Measurements from ENCODE around the gene KIAA1328.
"Not testable (repeated sequence)": the region's sequence is repeated elsewhere in the genome, so short reads cannot be mapped to it uniquely, and the experiment has no call there.

Gene KIAA1328

DNA sequence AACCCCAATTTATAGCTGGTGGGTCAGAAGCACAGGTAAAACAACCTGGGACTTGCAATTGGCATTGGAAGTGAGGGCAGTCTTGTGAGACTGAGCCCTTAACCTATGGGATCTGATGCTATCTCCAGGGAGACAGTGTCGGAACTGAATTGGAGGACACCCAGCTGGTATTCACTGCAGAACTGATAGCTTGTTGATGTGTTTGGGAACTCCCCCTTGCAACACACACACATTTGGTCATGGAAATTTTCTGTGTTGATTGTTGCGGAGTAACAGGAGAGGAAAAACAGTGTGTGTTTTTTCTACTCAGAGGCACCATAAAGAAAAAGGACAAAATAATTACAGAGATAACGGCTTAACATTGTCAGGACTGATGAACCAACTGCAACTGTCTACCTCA lies 16.2 kb upstream of the KIAA1328 start:
- TF ChIP-seq, protein P1, sequence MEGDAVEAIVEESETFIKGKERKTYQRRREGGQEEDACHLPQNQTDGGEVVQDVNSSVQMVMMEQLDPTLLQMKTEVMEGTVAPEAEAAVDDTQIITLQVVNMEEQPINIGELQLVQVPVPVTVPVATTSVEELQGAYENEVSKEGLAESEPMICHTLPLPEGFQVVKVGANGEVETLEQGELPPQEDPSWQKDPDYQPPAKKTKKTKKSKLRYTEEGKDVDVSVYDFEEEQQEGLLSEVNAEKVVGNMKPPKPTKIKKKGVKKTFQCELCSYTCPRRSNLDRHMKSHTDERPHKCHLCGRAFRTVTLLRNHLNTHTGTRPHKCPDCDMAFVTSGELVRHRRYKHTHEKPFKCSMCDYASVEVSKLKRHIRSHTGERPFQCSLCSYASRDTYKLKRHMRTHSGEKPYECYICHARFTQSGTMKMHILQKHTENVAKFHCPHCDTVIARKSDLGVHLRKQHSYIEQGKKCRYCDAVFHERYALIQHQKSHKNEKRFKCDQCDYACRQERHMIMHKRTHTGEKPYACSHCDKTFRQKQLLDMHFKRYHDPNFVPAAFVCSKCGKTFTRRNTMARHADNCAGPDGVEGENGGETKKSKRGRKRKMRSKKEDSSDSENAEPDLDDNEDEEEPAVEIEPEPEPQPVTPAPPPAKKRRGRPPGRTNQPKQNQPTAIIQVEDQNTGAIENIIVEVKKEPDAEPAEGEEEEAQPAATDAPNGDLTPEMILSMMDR (conservative IDR thresholded peaks at IDR 0.05; ENCODE audit: control insufficient read depth, insufficient read depth, low read depth, low read length): no peak
- no peak for DNase-seq (ENCODE audit: low read depth)
- H3K4me3 ChIP-seq (ENCODE audit: control insufficient read depth, low read depth, low read length): no peak overlapping the region

DNA sequence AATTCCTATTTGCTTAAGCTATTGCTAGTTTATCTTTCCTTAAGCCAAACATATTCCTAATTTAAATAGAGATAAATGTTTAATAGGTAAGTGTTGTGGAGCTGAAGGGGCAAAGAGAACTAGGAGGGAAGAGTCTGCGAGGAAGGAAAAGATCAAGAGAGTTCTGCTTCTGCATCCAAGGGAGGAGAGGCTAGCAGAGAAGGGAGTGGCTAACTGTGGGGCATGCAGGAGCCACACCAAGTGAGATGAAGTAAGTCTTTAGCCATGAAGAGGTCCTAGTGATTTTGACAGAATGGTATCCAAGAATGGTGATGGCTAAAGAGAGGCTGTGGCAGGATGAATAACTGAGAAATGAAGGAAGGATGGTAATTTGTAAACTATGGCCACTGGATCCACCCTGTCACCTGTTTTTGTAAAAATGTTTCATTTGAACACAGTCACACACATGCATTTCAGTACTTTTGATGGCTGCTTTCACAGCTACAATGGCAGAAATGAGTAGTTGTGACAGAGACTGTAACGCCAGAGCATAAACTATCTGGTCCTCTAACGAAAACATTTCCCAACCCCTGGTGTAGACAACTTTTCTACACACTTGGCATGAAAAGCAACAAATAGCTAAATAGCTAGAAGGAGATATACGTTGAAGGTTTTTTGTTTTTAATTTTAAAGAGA lies 15.7 kb upstream of the KIAA1328 start:
- TF ChIP-seq, protein P1 (conservative IDR thresholded peaks at IDR 0.05; ENCODE audit: control insufficient read depth, insufficient read depth, low read depth, low read length): no peak
- no peak for DNase-seq (ENCODE audit: low read depth)
- H3K4me3 ChIP-seq (ENCODE audit: control insufficient read depth, low read depth, low read length): no peak overlapping the region

DNA sequence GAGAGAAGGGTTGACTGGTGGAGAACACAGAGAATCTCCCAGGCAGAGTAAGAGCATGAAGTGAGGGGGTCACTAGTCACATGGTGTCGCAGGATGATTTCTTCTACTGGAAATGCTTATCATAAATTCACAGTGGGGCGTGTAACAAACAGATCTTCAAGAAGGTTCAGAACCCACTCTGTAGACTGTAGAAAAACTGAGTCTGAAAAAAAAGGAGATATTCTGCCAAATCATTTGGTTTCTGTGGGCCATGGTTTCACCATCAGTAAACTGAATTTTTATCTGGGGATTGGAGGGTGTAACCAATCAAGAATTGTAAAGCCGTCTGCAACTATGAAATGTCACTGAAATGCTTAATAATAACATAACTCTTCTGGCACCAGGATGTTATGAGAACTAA lies 15.1 kb upstream of the KIAA1328 start:
- no peak overlapping the region for H3K4me3 ChIP-seq (ENCODE audit: control insufficient read depth, low read depth, low read length)
- TF ChIP-seq, protein P1 (conservative IDR thresholded peaks at IDR 0.05; ENCODE audit: control insufficient read depth, insufficient read depth, low read depth, low read length): no peak
- DNase-seq (ENCODE audit: low read depth): no peak

DNA sequence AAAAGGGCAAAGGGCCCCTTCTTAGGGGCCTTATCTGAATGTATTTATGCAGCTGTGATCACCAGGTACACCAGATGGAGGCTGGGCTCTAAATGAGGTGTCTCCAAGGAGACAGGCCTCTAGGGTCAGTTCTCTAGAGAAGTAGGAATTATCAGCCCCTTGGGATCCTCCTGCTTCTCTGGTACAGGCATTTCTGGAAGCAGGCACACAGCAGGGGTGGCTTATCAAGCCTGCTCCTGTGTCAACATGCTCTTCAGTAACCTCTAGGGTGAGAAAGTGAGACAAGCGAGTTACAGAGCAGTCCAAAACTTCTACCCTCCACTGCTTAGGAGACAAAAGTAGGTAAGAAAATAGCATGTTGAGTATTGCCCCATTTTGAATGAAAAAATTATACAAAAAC lies 13.9 kb upstream of the KIAA1328 start:
- TF ChIP-seq, protein P1 (conservative IDR thresholded peaks at IDR 0.05; ENCODE audit: control insufficient read depth, insufficient read depth, low read depth, low read length): no peak
- no peak for DNase-seq (ENCODE audit: low read depth)
- no peak overlapping the region for H3K4me3 ChIP-seq (ENCODE audit: control insufficient read depth, low read depth, low read length)

DNA sequence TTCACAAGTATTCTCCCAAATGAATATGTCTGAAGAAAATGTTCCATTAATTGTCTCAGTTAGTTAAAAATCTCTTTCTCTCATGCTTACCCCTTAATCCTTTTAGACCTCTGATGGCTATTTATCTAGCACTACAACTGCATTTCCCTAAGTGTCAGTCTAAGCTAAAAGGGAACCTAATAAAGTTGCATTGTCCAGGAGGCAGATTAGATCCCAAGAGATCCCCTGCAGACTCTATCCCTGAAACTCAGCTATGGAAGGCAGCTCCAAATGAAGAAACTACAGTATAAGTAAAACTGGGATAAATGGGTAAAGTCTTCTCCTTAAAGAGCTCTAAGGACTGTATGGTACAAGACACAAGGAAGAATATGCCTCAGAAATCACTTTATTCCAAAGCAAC lies 12.8 kb upstream of the KIAA1328 start:
- DNase-seq (ENCODE audit: low read depth): not testable (repeated sequence)

DNA sequence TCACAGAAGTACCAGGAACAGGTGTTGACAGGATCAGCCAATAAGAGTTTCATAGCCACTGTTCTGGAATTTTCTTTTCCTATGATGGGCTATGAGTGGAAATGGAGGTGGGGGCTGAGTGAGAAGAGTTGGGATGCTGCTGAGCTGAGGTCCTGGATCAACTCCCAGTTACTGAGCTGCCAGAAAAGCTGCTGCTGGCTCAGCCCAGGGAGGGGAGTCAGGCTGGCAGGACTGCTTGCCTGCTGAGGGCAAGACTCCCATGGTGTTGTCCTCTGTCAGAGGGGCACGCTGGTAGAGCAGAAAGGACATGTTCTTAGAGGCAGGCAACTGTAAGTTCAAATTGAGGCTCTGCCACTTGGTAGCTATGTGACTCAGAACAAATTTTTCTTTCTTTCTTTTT lies 11.9 kb upstream of the KIAA1328 start:
- no peak overlapping the region for H3K4me3 ChIP-seq (ENCODE audit: control insufficient read depth, low read depth, low read length)
- TF ChIP-seq, protein P1 (conservative IDR thresholded peaks at IDR 0.05; ENCODE audit: control insufficient read depth, insufficient read depth, low read depth, low read length): no peak
- no peak for DNase-seq (ENCODE audit: low read depth)

More for the DNA sequence above, 12.8 kb upstream of the KIAA1328 start:
- not testable (repeated sequence) for H3K4me3 ChIP-seq (ENCODE audit: control insufficient read depth, low read depth, low read length)

DNA sequence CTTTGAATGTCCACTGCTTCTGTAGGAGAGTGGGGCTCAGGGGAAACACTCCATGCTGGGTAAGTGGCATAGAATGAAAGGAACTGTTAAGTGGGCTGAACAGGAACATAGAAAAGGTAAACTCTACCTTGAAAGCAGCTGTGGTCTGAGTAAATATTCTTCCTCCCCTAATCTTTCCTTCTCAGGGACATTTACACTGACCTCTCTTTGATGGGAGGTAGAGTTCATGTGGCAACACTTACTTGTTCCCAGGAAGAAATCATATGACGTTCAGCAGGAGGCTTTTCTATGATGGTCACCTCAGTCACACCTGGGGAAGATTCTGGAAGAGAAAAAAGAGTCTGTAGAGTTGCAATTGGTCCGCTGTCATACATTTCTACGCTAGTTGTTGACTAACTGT lies 10.3 kb upstream of the KIAA1328 start:
- TF ChIP-seq, protein P1 (conservative IDR thresholded peaks at IDR 0.05; ENCODE audit: control insufficient read depth, insufficient read depth, low read depth, low read length): no peak
- H3K4me3 ChIP-seq (ENCODE audit: control insufficient read depth, low read depth, low read length): no peak overlapping the region
- DNase-seq (ENCODE audit: low read depth): no peak
